Measurements from ENCODE around the gene AGBL2. TPM values are rescaled to one million over a fixed set of nuclear protein-coding genes. Genes with fewer than 3 reads are reported as not detected.

Gene AGBL2
- total and polyA plus RNA-seq, 2 of the 8 experiments (the other 6 are each of a cell fraction or from before 2014, with no cell fraction given), result 2.1 to 6.5 TPM

DNA sequence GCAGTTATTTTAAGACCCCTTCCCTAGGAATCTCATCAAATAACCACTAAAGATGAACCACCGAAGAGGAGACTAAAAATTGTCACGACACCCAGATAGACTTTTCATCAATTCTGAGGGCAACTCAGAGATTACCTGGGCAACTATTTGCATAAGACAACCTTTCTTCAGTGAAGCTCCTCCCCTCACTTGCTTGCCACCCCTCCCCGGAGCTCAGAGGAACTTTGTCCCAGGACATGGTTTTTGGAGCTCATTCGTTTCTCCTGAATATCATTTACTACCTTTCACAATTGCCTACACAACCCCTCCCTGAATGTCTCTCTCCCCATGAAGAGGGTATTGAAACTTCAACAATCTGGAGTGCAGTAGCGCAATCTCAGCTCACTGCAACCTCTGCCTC, 3.9 kb downstream of the AGBL2 start (continued):
- TF ChIP-seq, protein P1, sequence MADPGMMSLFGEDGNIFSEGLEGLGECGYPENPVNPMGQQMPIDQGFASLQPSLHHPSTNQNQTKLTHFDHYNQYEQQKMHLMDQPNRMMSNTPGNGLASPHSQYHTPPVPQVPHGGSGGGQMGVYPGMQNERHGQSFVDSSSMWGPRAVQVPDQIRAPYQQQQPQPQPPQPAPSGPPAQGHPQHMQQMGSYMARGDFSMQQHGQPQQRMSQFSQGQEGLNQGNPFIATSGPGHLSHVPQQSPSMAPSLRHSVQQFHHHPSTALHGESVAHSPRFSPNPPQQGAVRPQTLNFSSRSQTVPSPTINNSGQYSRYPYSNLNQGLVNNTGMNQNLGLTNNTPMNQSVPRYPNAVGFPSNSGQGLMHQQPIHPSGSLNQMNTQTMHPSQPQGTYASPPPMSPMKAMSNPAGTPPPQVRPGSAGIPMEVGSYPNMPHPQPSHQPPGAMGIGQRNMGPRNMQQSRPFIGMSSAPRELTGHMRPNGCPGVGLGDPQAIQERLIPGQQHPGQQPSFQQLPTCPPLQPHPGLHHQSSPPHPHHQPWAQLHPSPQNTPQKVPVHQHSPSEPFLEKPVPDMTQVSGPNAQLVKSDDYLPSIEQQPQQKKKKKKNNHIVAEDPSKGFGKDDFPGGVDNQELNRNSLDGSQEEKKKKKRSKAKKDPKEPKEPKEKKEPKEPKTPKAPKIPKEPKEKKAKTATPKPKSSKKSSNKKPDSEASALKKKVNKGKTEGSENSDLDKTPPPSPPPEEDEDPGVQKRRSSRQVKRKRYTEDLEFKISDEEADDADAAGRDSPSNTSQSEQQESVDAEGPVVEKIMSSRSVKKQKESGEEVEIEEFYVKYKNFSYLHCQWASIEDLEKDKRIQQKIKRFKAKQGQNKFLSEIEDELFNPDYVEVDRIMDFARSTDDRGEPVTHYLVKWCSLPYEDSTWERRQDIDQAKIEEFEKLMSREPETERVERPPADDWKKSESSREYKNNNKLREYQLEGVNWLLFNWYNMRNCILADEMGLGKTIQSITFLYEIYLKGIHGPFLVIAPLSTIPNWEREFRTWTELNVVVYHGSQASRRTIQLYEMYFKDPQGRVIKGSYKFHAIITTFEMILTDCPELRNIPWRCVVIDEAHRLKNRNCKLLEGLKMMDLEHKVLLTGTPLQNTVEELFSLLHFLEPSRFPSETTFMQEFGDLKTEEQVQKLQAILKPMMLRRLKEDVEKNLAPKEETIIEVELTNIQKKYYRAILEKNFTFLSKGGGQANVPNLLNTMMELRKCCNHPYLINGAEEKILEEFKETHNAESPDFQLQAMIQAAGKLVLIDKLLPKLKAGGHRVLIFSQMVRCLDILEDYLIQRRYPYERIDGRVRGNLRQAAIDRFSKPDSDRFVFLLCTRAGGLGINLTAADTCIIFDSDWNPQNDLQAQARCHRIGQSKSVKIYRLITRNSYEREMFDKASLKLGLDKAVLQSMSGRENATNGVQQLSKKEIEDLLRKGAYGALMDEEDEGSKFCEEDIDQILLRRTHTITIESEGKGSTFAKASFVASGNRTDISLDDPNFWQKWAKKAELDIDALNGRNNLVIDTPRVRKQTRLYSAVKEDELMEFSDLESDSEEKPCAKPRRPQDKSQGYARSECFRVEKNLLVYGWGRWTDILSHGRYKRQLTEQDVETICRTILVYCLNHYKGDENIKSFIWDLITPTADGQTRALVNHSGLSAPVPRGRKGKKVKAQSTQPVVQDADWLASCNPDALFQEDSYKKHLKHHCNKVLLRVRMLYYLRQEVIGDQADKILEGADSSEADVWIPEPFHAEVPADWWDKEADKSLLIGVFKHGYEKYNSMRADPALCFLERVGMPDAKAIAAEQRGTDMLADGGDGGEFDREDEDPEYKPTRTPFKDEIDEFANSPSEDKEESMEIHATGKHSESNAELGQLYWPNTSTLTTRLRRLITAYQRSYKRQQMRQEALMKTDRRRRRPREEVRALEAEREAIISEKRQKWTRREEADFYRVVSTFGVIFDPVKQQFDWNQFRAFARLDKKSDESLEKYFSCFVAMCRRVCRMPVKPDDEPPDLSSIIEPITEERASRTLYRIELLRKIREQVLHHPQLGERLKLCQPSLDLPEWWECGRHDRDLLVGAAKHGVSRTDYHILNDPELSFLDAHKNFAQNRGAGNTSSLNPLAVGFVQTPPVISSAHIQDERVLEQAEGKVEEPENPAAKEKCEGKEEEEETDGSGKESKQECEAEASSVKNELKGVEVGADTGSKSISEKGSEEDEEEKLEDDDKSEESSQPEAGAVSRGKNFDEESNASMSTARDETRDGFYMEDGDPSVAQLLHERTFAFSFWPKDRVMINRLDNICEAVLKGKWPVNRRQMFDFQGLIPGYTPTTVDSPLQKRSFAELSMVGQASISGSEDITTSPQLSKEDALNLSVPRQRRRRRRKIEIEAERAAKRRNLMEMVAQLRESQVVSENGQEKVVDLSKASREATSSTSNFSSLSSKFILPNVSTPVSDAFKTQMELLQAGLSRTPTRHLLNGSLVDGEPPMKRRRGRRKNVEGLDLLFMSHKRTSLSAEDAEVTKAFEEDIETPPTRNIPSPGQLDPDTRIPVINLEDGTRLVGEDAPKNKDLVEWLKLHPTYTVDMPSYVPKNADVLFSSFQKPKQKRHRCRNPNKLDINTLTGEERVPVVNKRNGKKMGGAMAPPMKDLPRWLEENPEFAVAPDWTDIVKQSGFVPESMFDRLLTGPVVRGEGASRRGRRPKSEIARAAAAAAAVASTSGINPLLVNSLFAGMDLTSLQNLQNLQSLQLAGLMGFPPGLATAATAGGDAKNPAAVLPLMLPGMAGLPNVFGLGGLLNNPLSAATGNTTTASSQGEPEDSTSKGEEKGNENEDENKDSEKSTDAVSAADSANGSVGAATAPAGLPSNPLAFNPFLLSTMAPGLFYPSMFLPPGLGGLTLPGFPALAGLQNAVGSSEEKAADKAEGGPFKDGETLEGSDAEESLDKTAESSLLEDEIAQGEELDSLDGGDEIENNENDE (IDR thresholded peaks at IDR 0.05; ENCODE audit: insufficient replicate concordance, low read length), result no peak
- no peak for TF ChIP-seq SP4 (IDR thresholded peaks at IDR 0.05; ENCODE audit: low read length)
- TF ChIP-seq CBX8 (IDR thresholded peaks at IDR 0.05; ENCODE audit: borderline replicate concordance, low read depth, low read length), result no peak
- TF ChIP-seq RNF2 (IDR thresholded peaks at IDR 0.05; ENCODE audit: borderline replicate concordance, low read depth, low read length, missing control alignments, poor library complexity, severe bottlenecking), result no peak
- no peak for TF ChIP-seq KDM5A (IDR thresholded peaks at IDR 0.05; ENCODE audit: low read length)
- no peak for TF ChIP-seq SIN3A (conservative IDR thresholded peaks at IDR 0.05 in 1 of 2, IDR thresholded peaks at IDR 0.05 in 1 of 2; ENCODE audit: low read depth in 1 of 2, low read length in 2 of 2)
- TF ChIP-seq, protein P2, sequence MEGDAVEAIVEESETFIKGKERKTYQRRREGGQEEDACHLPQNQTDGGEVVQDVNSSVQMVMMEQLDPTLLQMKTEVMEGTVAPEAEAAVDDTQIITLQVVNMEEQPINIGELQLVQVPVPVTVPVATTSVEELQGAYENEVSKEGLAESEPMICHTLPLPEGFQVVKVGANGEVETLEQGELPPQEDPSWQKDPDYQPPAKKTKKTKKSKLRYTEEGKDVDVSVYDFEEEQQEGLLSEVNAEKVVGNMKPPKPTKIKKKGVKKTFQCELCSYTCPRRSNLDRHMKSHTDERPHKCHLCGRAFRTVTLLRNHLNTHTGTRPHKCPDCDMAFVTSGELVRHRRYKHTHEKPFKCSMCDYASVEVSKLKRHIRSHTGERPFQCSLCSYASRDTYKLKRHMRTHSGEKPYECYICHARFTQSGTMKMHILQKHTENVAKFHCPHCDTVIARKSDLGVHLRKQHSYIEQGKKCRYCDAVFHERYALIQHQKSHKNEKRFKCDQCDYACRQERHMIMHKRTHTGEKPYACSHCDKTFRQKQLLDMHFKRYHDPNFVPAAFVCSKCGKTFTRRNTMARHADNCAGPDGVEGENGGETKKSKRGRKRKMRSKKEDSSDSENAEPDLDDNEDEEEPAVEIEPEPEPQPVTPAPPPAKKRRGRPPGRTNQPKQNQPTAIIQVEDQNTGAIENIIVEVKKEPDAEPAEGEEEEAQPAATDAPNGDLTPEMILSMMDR (IDR thresholded peaks at IDR 0.05; ENCODE audit: control extremely low read depth in 1 of 3, insufficient read depth in 1 of 3, low read depth in 1 of 3, low read length in 3 of 3), result no peak
- TF ChIP-seq ASH2L (IDR thresholded peaks at IDR 0.05; ENCODE audit: low read length), result no peak

Measured in H1 (cell line).